ENCODE results near the gene NPPB. TPM values are rescaled to one million over a fixed set of nuclear protein-coding genes. Genes with fewer than 3 reads are reported as not detected.

NPPB gene
- total and polyA plus RNA-seq, 9 of the 15 experiments (the other 6 are each of a cell fraction or from before 2014, with no cell fraction given), result not detected

GRCh38 chr1:11908095-11908675 lies 49.4 kb upstream of the NPPB start (continued):
- TF ChIP-seq ARID4B (CRISPR knock-in tag; IDR thresholded peaks at IDR 0.05) (peak; percentile 89; the same call in 1 of the 2 replicates), ZNF551 (CRISPR knock-in tag; IDR thresholded peaks at IDR 0.05) (peak; percentile 98), KLF16 (IDR thresholded peaks at IDR 0.05) (peak; percentile 80), L3MBTL2 (IDR thresholded peaks at IDR 0.05) (no peak), CHD2 (IDR thresholded peaks at IDR 0.05; ENCODE audit: low read depth, low read length) (peak; percentile 82), ZBTB7A (IDR thresholded peaks at IDR 0.05; ENCODE audit: borderline replicate concordance, control insufficient read depth, low read depth, low read length) (no peak), CUX1 (CRISPR knock-in tag; IDR thresholded peaks at IDR 0.05) (peak; percentile 95), C11orf30 (IDR thresholded peaks at IDR 0.05; ENCODE audit: low read depth) (no peak), ZBTB43 (CRISPR knock-in tag; IDR thresholded peaks at IDR 0.05) (peak; percentile 93), ZNF57 (CRISPR knock-in tag; IDR thresholded peaks at IDR 0.05) (peak; percentile 98), ZC3H4 (CRISPR knock-in tag; IDR thresholded peaks at IDR 0.05; ENCODE audit: borderline replicate concordance) (peak; percentile 94; the same call in 1 of the 2 replicates), RBBP5 (IDR thresholded peaks at IDR 0.05; ENCODE audit: borderline replicate concordance, insufficient read depth, low read length, poor library complexity, severe bottlenecking) (no peak), ZNF121 (CRISPR knock-in tag; conservative IDR thresholded peaks at IDR 0.05) (peak; percentile 52), RFX1 (IDR thresholded peaks at IDR 0.05) (peak; percentile 76), CEBPB (tag; IDR thresholded peaks at IDR 0.05) (no peak; the same call in 1 of the 2 replicates), HCFC1 (IDR thresholded peaks at IDR 0.05; ENCODE audit: low read depth, low read length) (peak; percentile 78)

Measured in K562 (cell line).